ENCODE data around the gene WNT9A. TPM values are rescaled to one million over a fixed set of nuclear protein-coding genes. Genes with fewer than 3 reads are reported as not detected.

Gene WNT9A
- total RNA-seq, 1 experiment from 2014 or later, result 22.2 TPM

GRCh38 chr1:227959325-227959860 lies 11.7 kb upstream of the WNT9A start:
- BruUV-seq (replicated peaks), result no TSS peak
- ChIA-PET CTCF (no interaction called here), POLR2A (ENCODE audit: unreplicated experiment) (no interaction called here)
- no peaks in the 10 kb centered on the region for H3K27me3 ChIP-seq (ENCODE audit: low read length)
- H3K9me3 ChIP-seq (ENCODE audit: low read length), result peaks cover 11% of the 10 kb centered on the region
- DNase-seq (no peak), ATAC-seq (no peak)
- H3K27ac ChIP-seq (ENCODE audit: low read length), result no peak overlapping the region
- H3K4me2 ChIP-seq (ENCODE audit: low read length), result no peak overlapping the region
- no peaks in the 10 kb centered on the region for H3F3A ChIP-seq (ENCODE audit: low read length, unreplicated experiment)
- no peaks in the 10 kb centered on the region for H3K79me2 ChIP-seq (ENCODE audit: low read length)
- H3K4me1 ChIP-seq (ENCODE audit: insufficient read depth, low read length), result no peaks in the 10 kb centered on the region
- no peak overlapping the region for H3K4me3 ChIP-seq (ENCODE audit: low read length)
- TF ChIP-seq EZH2 (IDR thresholded peaks at IDR 0.05; ENCODE audit: low read length, unreplicated experiment) (no peak), CTCF (conservative IDR thresholded peaks at IDR 0.05; ENCODE audit: low read depth, low read length) (no peak), EZH2phosphoT487 (IDR thresholded peaks at IDR 0.05; ENCODE audit: borderline replicate concordance, low read length) (no peak)
- intact Hi-C loops (cut with micrococcal nuclease), result no loop called here
- H4K20me1 ChIP-seq (ENCODE audit: low read length), result no peaks in the 10 kb centered on the region
- no peak overlapping the region for H3K9ac ChIP-seq (ENCODE audit: low read length)
- no peak overlapping the region for H2AFZ ChIP-seq (ENCODE audit: low read length)
- H3K36me3 ChIP-seq (ENCODE audit: low read depth, low read length), result no peaks in the 10 kb centered on the region
- no peaks in the 10 kb centered on the region for H3K9me2 ChIP-seq (replicated peaks; ENCODE audit: low read length)

GRCh38 chr1:227958617-227959324 lies 11.0 kb upstream of the WNT9A start:
- no peak overlapping the region for H3K4me2 ChIP-seq (ENCODE audit: low read length)
- H3K4me3 ChIP-seq (ENCODE audit: low read length), result no peak overlapping the region
- intact Hi-C loops (cut with micrococcal nuclease), result no loop called here
- H3K79me2 ChIP-seq (ENCODE audit: low read length), result no peaks in the 10 kb centered on the region
- no peaks in the 10 kb centered on the region for H3K36me3 ChIP-seq (ENCODE audit: low read depth, low read length)
- no peak overlapping the region for H3K9ac ChIP-seq (ENCODE audit: low read length)
- POLR2A ChIA-PET (ENCODE audit: unreplicated experiment), result no interaction called here
- ATAC-seq (no peak), DNase-seq (no peak)
- TF ChIP-seq EZH2phosphoT487 (IDR thresholded peaks at IDR 0.05; ENCODE audit: borderline replicate concordance, low read length) (no peak), CTCF (conservative IDR thresholded peaks at IDR 0.05; ENCODE audit: low read depth, low read length) (no peak), EZH2 (IDR thresholded peaks at IDR 0.05; ENCODE audit: low read length, unreplicated experiment) (no peak)
- peaks cover 5% of the 10 kb centered on the region for H3K4me1 ChIP-seq (ENCODE audit: insufficient read depth, low read length)
- H3K27ac ChIP-seq (ENCODE audit: low read length), result no peak overlapping the region
- H3F3A ChIP-seq (ENCODE audit: low read length, unreplicated experiment), result no peaks in the 10 kb centered on the region
- no peaks in the 10 kb centered on the region for H3K27me3 ChIP-seq (ENCODE audit: low read length)
- no peaks in the 10 kb centered on the region for H4K20me1 ChIP-seq (ENCODE audit: low read length)
- peaks cover 11% of the 10 kb centered on the region for H3K9me3 ChIP-seq (ENCODE audit: low read length)
- H3K9me2 ChIP-seq (replicated peaks; ENCODE audit: low read length), result no peaks in the 10 kb centered on the region
- BruUV-seq (replicated peaks), result no TSS peak
- H2AFZ ChIP-seq (ENCODE audit: low read length), result no peak overlapping the region
- CTCF ChIA-PET, result no interaction called here

GRCh38 chr1:227955808-227956207 lies 8.1 kb upstream of the WNT9A start:
- intact Hi-C loops (cut with micrococcal nuclease), result no loop called here
- no peaks in the 10 kb centered on the region for H4K20me1 ChIP-seq (ENCODE audit: low read length)

More at GRCh38 chr1:227955808-227956207, 8.1 kb upstream of the WNT9A start:
- Histone ChIP-seq H3K9ac (ENCODE audit: low read length) (no peak overlapping the region), H3K27ac (ENCODE audit: low read length) (no peak overlapping the region), H3K4me1 (ENCODE audit: insufficient read depth, low read length) (peaks cover 11% of the 10 kb centered on the region), H3K36me3 (ENCODE audit: low read depth, low read length) (no peaks in the 10 kb centered on the region), H3K4me2 (ENCODE audit: low read length) (no peak overlapping the region), H2AFZ (ENCODE audit: low read length) (no peak overlapping the region), H3K4me3 (ENCODE audit: low read length) (no peak overlapping the region), H3K9me2 (replicated peaks; ENCODE audit: low read length) (no peaks in the 10 kb centered on the region), H3K27me3 (ENCODE audit: low read length) (no peaks in the 10 kb centered on the region), H3K9me3 (ENCODE audit: low read length) (peaks cover 11% of the 10 kb centered on the region), H3F3A (ENCODE audit: low read length, unreplicated experiment) (no peaks in the 10 kb centered on the region), H3K79me2 (ENCODE audit: low read length) (no peaks in the 10 kb centered on the region)
- DNase-seq, result no peak
- CTCF ChIA-PET, result no interaction called here
- POLR2A ChIA-PET (ENCODE audit: unreplicated experiment), result interaction anchor here (0.7 kb wide), 1 partner anchor 691 kb away, joined by 4 read pairs; no protein-coding TSS in a partner anchor
- TF ChIP-seq EZH2phosphoT487 (IDR thresholded peaks at IDR 0.05; ENCODE audit: borderline replicate concordance, low read length), result no peak
- no peak for TF ChIP-seq CTCF (conservative IDR thresholded peaks at IDR 0.05; ENCODE audit: low read depth, low read length)
- no peak for TF ChIP-seq EZH2 (IDR thresholded peaks at IDR 0.05; ENCODE audit: low read length, unreplicated experiment)
- no peak for ATAC-seq
- no TSS peak for BruUV-seq (replicated peaks)

Data from PC-3 (cell line).